ENCODE measurements around the gene ACLY. TPM values are rescaled to one million over a fixed set of nuclear protein-coding genes. Genes with fewer than 3 reads are reported as not detected.

Gene ACLY
- total and polyA plus RNA-seq, 2 experiments from 2014 or later: 119 to 439 TPM

DNA sequence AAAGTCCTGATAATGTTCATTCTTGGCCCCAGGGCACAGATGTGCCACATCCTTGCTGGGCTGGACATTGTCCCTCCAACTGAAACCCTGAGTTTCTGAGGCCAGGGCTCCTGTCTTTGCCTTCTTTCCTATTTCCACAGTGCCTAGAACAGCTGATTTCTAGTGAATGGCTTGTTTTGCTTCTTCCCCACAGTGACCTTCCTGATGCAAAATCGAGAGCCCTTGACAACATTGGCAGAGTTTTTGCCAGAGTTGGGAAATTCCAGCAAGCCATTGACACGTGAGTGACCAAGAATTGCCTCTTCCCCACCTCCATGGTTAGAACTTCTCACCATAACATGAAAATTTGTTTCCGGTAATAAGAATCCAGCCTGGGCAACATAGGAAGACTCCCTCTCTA, 26.2 kb upstream of the ACLY start:
- Histone ChIP-seq H3K9me2 (ENCODE audit: insufficient read depth) (no peaks in the 10 kb centered on the region), H4K20me1 (replicated peaks; ENCODE audit: insufficient read depth) (no peaks in the 10 kb centered on the region), H3K36me3 (ENCODE audit: insufficient read depth) (no peaks in the 10 kb centered on the region), H2AFZ (no peak overlapping the region), H3K4me2 (no peak overlapping the region), H3K4me1 (ENCODE audit: insufficient read depth) (no peaks in the 10 kb centered on the region), H3K79me2 (replicated peaks; ENCODE audit: insufficient read depth) (no peaks in the 10 kb centered on the region), H3K4me3 (no peak overlapping the region), H3F3A (replicated peaks; ENCODE audit: low read depth) (no peaks in the 10 kb centered on the region), H3K27me3 (ENCODE audit: insufficient read depth) (no peaks in the 10 kb centered on the region), H3K27ac (ENCODE audit: low read depth) (no peak overlapping the region)
- no peak for ATAC-seq
- DNase-seq (ENCODE audit: low spot score): no peak
- Mint-ChIP-seq H3K4me1 (no peaks in the 10 kb centered on the region), H3K27ac (no peak overlapping the region), H3K9me3 (no peaks in the 10 kb centered on the region), H3K36me3 (ENCODE audit: low read depth) (no peaks in the 10 kb centered on the region; the same call in 2 of the 3 replicates), H3K27me3 (ENCODE audit: insufficient read depth, low read depth, poor library complexity) (peaks cover 4% of the 10 kb centered on the region), H3K4me3 (no peak overlapping the region)
- TF ChIP-seq CREB1 (CRISPR knock-in tag; IDR thresholded peaks at IDR 0.05; ENCODE audit: low read depth) (no peak), NANOG (IDR thresholded peaks at IDR 0.05; ENCODE audit: borderline replicate concordance) (no peak), POLR2AphosphoS5 (IDR thresholded peaks at IDR 0.05; ENCODE audit: low read depth) (no peak), ZNF462 (CRISPR knock-in tag; IDR thresholded peaks at IDR 0.05) (no peak), ETS1 (IDR thresholded peaks at IDR 0.05) (no peak), ZNF114 (CRISPR knock-in tag; IDR thresholded peaks at IDR 0.05) (no peak)
- TF ChIP-seq, protein P1, sequence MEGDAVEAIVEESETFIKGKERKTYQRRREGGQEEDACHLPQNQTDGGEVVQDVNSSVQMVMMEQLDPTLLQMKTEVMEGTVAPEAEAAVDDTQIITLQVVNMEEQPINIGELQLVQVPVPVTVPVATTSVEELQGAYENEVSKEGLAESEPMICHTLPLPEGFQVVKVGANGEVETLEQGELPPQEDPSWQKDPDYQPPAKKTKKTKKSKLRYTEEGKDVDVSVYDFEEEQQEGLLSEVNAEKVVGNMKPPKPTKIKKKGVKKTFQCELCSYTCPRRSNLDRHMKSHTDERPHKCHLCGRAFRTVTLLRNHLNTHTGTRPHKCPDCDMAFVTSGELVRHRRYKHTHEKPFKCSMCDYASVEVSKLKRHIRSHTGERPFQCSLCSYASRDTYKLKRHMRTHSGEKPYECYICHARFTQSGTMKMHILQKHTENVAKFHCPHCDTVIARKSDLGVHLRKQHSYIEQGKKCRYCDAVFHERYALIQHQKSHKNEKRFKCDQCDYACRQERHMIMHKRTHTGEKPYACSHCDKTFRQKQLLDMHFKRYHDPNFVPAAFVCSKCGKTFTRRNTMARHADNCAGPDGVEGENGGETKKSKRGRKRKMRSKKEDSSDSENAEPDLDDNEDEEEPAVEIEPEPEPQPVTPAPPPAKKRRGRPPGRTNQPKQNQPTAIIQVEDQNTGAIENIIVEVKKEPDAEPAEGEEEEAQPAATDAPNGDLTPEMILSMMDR (conservative IDR thresholded peaks at IDR 0.05; ENCODE audit: low read depth in 2 of 2): no peak

Measured in GM23338 (cell line).